Measurements from ENCODE around the gene IL17RB.

GRCh38 chr3:53880396-53881345, 34.3 kb downstream of the IL17RB start:
- TF ChIP-seq CTCF (optimal IDR thresholded peaks at IDR 0.05 in 1 of 3, IDR thresholded peaks at IDR 0.05 in 1 of 3, conservative IDR thresholded peaks at IDR 0.05 in 1 of 3; ENCODE audit: extremely low read depth in 1 of 3, insufficient read depth in 2 of 3, low read length in 3 of 3) (no peak), EZH2 (IDR thresholded peaks at IDR 0.05; ENCODE audit: low read length) (no peak)
